Measurements from ENCODE around the gene RIC8B. TPM values are rescaled to one million over a fixed set of nuclear protein-coding genes. Genes with fewer than 3 reads are reported as not detected.

RIC8B gene
- total and polyA plus RNA-seq, 2 of the 13 experiments (the other 11 are each of a cell fraction or from before 2014, with no cell fraction given) = 5.1 to 7.5 TPM

- TF ChIP-seq SOX6 (IDR thresholded peaks at IDR 0.05) = no peak
- peak; percentile 98 for TF ChIP-seq SOX6 (CRISPR knock-in tag; IDR thresholded peaks at IDR 0.05)
- no peak for TF ChIP-seq POLR2G (IDR thresholded peaks at IDR 0.05; ENCODE audit: low read depth, low read length)
- peak; percentile 14; the same call in 1 of the 2 replicates for TF ChIP-seq PHF8 (CRISPR knock-in tag; IDR thresholded peaks at IDR 0.05)
- no peak for TF ChIP-seq ZNF792 (CRISPR knock-in tag; IDR thresholded peaks at IDR 0.05)
- TF ChIP-seq ZZZ3 (CRISPR knock-in tag; IDR thresholded peaks at IDR 0.05; ENCODE audit: borderline replicate concordance) = no peak
- TF ChIP-seq NR2F6 (IDR thresholded peaks at IDR 0.05) = peak; percentile 83
- TF ChIP-seq NR2F6 (CRISPR knock-in tag; IDR thresholded peaks at IDR 0.05) = peak; percentile 84
- no peak for TF ChIP-seq KLF12 (CRISPR knock-in tag; IDR thresholded peaks at IDR 0.05; ENCODE audit: borderline replicate concordance)
- TF ChIP-seq ZNF781 (CRISPR knock-in tag; IDR thresholded peaks at IDR 0.05; ENCODE audit: borderline replicate concordance, not compliant biosample characterization) = no peak
- no peak for TF ChIP-seq MIER2 (CRISPR knock-in tag; IDR thresholded peaks at IDR 0.05)
- TF ChIP-seq NPAS2 (CRISPR knock-in tag; IDR thresholded peaks at IDR 0.05; ENCODE audit: borderline replicate concordance) = no peak
- TF ChIP-seq MIER3 (CRISPR knock-in tag; IDR thresholded peaks at IDR 0.05; ENCODE audit: borderline replicate concordance) = peak; percentile 23; the same call in 1 of the 2 replicates
- TF ChIP-seq, protein P1, sequence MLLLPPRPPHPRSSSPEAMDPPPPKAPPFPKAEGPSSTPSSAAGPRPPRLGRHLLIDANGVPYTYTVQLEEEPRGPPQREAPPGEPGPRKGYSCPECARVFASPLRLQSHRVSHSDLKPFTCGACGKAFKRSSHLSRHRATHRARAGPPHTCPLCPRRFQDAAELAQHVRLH (CRISPR knock-in tag; IDR thresholded peaks at IDR 0.05; ENCODE audit: borderline replicate concordance, low read depth) = no peak
- peak; percentile 87; the same call in 1 of the 2 replicates for TF ChIP-seq ZBTB20 (CRISPR knock-in tag; IDR thresholded peaks at IDR 0.05; ENCODE audit: borderline replicate concordance, low read depth)
- TF ChIP-seq, protein P2, sequence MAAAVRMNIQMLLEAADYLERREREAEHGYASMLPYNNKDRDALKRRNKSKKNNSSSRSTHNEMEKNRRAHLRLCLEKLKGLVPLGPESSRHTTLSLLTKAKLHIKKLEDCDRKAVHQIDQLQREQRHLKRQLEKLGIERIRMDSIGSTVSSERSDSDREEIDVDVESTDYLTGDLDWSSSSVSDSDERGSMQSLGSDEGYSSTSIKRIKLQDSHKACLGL (CRISPR knock-in tag; IDR thresholded peaks at IDR 0.05) = no peak
- peak; percentile 92 for TF ChIP-seq MED1 (CRISPR knock-in tag; IDR thresholded peaks at IDR 0.05)
- peak; percentile 59; the same call in 1 of the 2 replicates for TF ChIP-seq ZSCAN9 (CRISPR knock-in tag; IDR thresholded peaks at IDR 0.05; ENCODE audit: borderline replicate concordance)
- peak; percentile 61; the same call in 1 of the 2 replicates for TF ChIP-seq BCL6 (CRISPR knock-in tag; IDR thresholded peaks at IDR 0.05)
- TF ChIP-seq, protein P3, sequence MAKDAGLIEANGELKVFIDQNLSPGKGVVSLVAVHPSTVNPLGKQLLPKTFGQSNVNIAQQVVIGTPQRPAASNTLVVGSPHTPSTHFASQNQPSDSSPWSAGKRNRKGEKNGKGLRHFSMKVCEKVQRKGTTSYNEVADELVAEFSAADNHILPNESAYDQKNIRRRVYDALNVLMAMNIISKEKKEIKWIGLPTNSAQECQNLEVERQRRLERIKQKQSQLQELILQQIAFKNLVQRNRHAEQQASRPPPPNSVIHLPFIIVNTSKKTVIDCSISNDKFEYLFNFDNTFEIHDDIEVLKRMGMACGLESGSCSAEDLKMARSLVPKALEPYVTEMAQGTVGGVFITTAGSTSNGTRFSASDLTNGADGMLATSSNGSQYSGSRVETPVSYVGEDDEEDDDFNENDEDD (CRISPR knock-in tag; IDR thresholded peaks at IDR 0.05; ENCODE audit: borderline replicate concordance) = no peak
- no peak for TF ChIP-seq GLI4 (CRISPR knock-in tag; IDR thresholded peaks at IDR 0.05; ENCODE audit: borderline replicate concordance)
- TF ChIP-seq RXRB (CRISPR knock-in tag; IDR thresholded peaks at IDR 0.05; ENCODE audit: borderline replicate concordance) = peak; percentile 82; the same call in 1 of the 2 replicates
- no peak for TF ChIP-seq NFATC3 (CRISPR knock-in tag; IDR thresholded peaks at IDR 0.05)
- peak; percentile 54 to 72; a peak in 2 of 4 replicates for TF ChIP-seq NR2F1 (CRISPR knock-in tag; IDR thresholded peaks at IDR 0.05)
- TF ChIP-seq ZNF558 (CRISPR knock-in tag; IDR thresholded peaks at IDR 0.05; ENCODE audit: borderline replicate concordance) = no peak
- TF ChIP-seq SP1 (IDR thresholded peaks at IDR 0.05) = no peak
- TF ChIP-seq SP1 (CRISPR knock-in tag; IDR thresholded peaks at IDR 0.05) = no peak
- TF ChIP-seq KMT2B (CRISPR knock-in tag; IDR thresholded peaks at IDR 0.05) = peak; percentile 30; the same call in 1 of the 2 replicates
- no peak for TF ChIP-seq ZNF33A (CRISPR knock-in tag; IDR thresholded peaks at IDR 0.05; ENCODE audit: borderline replicate concordance)
- no peak for TF ChIP-seq ARID2 (CRISPR knock-in tag; IDR thresholded peaks at IDR 0.05; ENCODE audit: borderline replicate concordance)
- TF ChIP-seq TAF15 (IDR thresholded peaks at IDR 0.05; ENCODE audit: low read depth, low read length, poor library complexity, severe bottlenecking) = no peak
Observed at GRCh38 chr12:106855221-106855758, 80.8 kb downstream of the RIC8B start (continued).

Measured in HepG2 (cell line).